VCaP (cell line): Measurements from ENCODE around the gene ZNF106.

Experiments used
- H3K27ac ChIP-seq: fragments of 450-650 bp; 2 replicates; pipeline ENCODE4 v1.5.1; 2017
- TF ChIP-seq, protein P1 (sequence below): fragments of 450-650 bp; conservative IDR thresholded peaks from 2 replicates; pipeline ENCODE4 v1.5.1; 2017; ENCODE audit warnings: mild to moderate bottlenecking, moderate library complexity

The ZNF106 gene

DNA sequence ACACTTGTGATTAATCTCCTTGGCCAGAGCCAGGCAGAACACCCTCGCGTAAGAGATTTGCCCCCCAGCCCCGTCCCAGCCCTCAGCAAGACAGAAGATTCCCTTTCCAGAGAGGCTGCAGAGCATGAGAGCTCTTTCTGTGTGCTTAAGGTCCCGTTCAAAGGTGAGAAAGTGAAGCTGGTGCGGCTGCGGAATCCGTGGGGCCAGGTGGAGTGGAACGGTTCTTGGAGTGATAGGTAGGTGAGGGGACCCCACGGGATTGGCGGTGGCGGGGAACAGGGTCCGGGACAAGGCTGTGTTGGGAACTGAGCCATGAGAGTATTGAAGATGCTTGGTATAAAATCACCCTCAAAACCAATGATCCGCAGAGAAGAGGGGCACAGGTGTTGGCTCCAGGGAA lies 96.8 kb downstream of the ZNF106 start:
- no peak overlapping the region for H3K27ac ChIP-seq
- TF ChIP-seq, protein P1, sequence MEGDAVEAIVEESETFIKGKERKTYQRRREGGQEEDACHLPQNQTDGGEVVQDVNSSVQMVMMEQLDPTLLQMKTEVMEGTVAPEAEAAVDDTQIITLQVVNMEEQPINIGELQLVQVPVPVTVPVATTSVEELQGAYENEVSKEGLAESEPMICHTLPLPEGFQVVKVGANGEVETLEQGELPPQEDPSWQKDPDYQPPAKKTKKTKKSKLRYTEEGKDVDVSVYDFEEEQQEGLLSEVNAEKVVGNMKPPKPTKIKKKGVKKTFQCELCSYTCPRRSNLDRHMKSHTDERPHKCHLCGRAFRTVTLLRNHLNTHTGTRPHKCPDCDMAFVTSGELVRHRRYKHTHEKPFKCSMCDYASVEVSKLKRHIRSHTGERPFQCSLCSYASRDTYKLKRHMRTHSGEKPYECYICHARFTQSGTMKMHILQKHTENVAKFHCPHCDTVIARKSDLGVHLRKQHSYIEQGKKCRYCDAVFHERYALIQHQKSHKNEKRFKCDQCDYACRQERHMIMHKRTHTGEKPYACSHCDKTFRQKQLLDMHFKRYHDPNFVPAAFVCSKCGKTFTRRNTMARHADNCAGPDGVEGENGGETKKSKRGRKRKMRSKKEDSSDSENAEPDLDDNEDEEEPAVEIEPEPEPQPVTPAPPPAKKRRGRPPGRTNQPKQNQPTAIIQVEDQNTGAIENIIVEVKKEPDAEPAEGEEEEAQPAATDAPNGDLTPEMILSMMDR: no peak

DNA sequence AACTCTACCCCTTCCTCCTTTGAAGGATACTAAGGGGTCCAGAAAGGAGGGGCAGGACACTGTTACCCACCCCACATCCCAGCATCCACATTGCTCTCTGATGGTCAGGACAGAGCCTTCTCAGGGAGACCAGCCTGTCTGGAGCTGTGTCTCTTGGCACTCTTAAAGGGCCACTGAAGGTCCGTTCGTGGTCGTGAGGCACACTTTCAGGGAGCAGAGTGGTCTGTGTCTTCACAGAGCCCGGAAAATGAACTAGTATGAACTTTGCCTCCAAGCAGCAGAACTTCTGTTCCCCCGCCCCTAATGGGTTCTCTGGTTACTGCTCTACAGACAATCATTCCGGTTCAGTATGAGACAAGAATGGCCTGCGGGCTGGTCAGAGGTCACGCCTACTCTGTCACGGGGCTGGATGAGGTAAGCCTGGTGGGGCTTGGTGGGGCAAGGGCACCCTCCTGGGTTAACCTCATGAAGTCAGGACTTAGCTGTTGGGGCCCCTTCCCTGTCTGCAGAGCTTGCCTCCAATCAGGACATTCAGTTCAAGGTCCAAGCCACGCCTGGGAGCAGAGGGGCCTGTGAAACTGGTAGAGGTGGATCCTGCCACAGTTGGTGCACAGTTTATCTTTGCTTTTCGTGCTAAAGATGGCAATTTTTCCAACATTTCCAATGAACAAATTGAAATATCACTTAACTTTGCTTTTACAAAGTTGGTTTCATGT lies 98.5 kb downstream of the ZNF106 start:
- no peak overlapping the region for H3K27ac ChIP-seq
- TF ChIP-seq, protein P1: no peak

DNA sequence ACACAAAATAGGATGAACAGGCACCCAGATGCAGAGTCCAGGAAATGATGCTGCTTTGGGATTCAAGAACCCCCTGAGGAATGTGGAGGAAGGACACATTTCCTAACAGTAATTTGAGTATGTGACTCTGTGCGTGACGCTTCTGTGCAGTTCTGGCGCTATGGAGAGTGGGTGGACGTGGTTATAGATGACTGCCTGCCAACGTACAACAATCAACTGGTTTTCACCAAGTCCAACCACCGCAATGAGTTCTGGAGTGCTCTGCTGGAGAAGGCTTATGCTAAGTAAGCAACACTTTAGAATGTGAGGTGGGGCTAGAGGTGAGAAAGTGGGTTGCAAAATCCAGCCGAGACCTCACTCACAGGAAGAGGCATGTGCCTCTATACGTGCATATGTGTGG lies 103.3 kb downstream of the ZNF106 start:
- no peak overlapping the region for H3K27ac ChIP-seq
- TF ChIP-seq, protein P1: no peak

DNA sequence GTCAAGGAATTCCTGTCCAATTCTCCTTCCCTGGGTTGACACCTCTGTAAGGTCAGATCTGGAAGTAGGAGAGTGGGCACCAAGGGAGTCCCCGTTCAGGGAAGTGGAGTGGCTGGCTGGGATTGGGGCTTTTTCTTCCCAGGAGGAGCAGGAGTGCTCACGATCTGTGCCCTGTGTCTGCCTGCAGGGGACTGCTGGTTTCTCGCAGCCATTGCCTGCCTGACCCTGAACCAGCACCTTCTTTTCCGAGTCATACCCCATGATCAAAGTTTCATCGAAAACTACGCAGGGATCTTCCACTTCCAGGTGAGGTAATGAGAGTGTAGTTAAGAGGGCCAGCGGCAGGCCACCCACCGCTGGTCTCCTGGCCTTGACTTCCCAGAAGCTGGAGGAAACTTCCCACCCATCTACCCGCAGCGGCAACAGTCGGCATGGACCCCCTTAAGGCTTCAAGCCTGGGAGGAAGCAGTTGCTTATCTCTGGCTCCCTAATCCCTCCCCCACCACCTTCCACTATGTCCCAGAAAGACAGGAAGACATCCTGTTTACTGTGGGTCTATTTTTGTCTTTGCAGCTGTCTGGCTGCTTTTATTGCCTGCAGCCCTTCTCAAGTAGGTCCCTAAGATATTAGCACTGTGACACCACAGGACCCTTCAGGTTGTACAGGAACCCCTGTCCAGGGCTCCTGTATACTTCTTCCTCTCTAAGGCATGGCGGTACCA lies 104.8 kb downstream of the ZNF106 start:
- no peak overlapping the region for H3K27ac ChIP-seq

DNA sequence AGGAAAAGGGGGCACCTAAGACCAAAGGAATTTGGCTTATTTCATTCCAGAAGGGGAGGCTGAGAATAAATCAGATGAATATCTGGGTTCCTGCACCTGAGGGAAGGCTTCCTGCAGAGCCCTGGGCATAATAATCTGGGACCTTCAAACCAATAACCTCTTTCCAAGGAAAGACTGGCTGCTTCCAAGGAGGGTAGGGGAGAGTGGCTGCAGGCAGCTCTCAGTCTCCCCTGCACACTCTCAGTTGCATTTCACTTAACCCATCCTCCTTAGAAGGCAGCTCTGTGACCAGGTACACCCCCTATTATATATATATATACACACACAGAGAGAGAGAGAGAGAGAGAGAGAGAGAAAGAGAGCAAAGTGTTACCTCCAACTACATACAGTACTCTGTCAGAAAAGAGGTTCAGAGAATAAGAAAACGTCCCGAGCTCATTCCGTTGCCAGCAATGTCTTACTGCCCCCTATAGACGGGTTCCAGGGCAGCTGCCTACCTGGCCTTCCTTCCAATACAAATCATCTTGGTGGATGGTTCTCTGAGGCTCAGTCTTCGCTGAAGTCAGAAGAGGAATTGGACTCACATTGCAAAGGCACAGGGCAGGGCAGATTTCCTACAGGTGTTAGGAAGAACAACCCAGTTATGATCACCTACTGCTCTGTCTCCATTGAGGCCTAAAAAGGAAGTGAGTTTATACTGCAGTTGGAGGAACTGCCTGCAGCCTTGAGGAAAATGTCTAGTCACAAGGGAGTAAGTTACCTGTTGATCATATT lies 105.5 kb downstream of the ZNF106 start:
- TF ChIP-seq, protein P1: peak; percentile 82
- H3K27ac ChIP-seq: no peak overlapping the region

More for the DNA sequence above, 104.8 kb downstream of the ZNF106 start:
- TF ChIP-seq, protein P1: no peak

DNA sequence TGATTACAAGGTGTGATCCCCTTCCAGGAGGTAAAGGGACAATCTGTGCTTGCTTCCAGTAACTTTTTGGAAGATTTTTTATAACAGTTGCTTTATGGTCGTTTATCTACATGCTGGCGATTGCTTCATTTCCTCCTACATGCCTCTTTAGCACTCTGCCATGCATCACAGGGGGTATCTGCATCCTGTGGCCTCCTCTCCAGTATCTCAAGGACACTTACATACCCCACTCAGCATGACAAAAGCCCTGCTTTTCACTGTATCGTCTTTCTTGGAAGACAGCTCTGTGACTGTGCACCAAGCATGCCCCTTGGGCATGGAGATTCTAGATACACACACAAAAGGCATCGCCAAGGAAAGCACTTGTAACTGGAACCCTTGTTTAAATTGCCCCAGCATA lies 106.3 kb downstream of the ZNF106 start:
- H3K27ac ChIP-seq: no peak overlapping the region
- TF ChIP-seq, protein P1: no peak

DNA sequence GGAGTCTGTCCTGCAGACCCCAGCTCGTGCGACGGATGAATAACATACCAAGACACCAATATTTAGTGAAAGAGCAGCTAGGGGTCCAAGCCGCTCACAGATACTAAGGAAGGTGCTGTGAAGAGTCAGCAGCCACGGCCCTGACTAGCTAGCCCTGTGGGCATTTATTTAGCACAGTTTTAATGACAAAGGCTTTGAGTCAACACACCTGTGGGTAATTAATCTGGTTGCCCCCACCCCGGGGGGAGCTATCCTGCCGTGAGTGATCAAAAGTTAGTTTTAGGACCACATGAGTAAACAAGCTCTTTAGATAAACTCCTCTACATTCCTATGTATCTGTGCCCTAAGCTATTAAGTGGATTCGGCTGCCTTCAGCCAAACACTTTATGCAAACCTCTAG lies 112.9 kb downstream of the ZNF106 start:
- no peak overlapping the region for H3K27ac ChIP-seq
- TF ChIP-seq, protein P1: no peak
